GM19324 (cell line): ENCODE data around the gene TRPC3.

Source experiments
- ATAC-seq: cut with Tn5 transposase; IDR thresholded peaks from one replicate; pipeline ENCODE4 v1.9.1; 2021; ENCODE audit warnings: mild to moderate bottlenecking, moderate library complexity; ENCODE audit not compliant: unreplicated experiment, low FRiP score

Gene TRPC3

GRCh38 chr4:121879135-121879534 is 72.7 kb downstream of the TRPC3 start:
- no peak for ATAC-seq

GRCh38 chr4:121877041-121877773 is 74.7 kb downstream of the TRPC3 start:
- no peak for ATAC-seq

- no peak for ATAC-seq
Observed at GRCh38 chr4:121876070-121876469, 75.8 kb downstream of the TRPC3 start.

GRCh38 chr4:121875652-121876051 is 76.2 kb downstream of the TRPC3 start:
- ATAC-seq, result no peak

- ATAC-seq, result no peak
Observed at GRCh38 chr4:121873604-121874003, 78.3 kb downstream of the TRPC3 start.

- peak; percentile 100 for ATAC-seq
Observed at GRCh38 chr4:121869841-121870822, 81.7 kb downstream of the TRPC3 start, which contains the start of gene BBS7. Gene BBS7, minus strand, starts transcription at chr4:121870474. Its CDS starts 161 bp downstream, at chr4:121870313.

- ATAC-seq, result no peak
Observed at GRCh38 chr4:121863799-121864198, 88.1 kb downstream of the TRPC3 start.

- ATAC-seq, result no peak
Observed at GRCh38 chr4:121861426-121861825, 90.4 kb downstream of the TRPC3 start.

- no peak for ATAC-seq
Observed at GRCh38 chr4:121860121-121860520, 91.7 kb downstream of the TRPC3 start.

GRCh38 chr4:121851354-121851753 is 100.5 kb downstream of the TRPC3 start:
- no peak for ATAC-seq

GRCh38 chr4:121846662-121847061 is 105.2 kb downstream of the TRPC3 start:
- ATAC-seq, result no peak

- ATAC-seq, result no peak
Observed at GRCh38 chr4:121842862-121843261, 109.0 kb downstream of the TRPC3 start.

GRCh38 chr4:121838136-121838535 is 113.7 kb downstream of the TRPC3 start:
- no peak for ATAC-seq

- ATAC-seq, result no peak
Observed at GRCh38 chr4:121829511-121829910, 122.3 kb downstream of the TRPC3 start.
